ENCODE measurements around the gene GRM5. TPM values are rescaled to one million over a fixed set of nuclear protein-coding genes. Genes with fewer than 3 reads are reported as not detected.
"Not testable (repeated sequence)": the region's sequence is repeated elsewhere in the genome, so short reads cannot be mapped to it uniquely, and the experiment has no call there.

GRM5 gene
- total and polyA plus RNA-seq, 2 donors from 2014 or later, result 0.06 to 0.63 TPM

DNA sequence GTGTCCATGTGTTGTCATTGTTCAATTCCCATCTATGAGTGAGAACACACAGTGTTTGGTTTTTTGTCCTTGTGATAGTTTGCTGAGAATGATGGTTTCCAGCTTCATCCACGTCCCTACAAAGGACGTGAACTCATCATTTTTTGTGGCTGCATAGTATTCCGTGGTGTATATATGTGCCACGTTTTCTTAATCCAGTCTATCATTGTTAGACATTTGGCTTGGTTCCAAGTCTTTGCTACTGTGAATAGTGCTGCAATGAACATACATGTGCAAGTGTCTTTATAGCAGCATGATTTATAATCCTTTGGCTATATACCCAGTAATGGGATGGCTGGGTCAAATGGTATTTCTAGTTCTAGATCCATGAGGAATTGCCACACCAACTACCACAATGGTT, 607.7 kb downstream of the GRM5 start:
- H3K4me3 ChIP-seq (ENCODE audit: low read length in 3 of 3); DNase-seq; H3K9me3 ChIP-seq (ENCODE audit: control insufficient read depth in 2 of 3, insufficient read depth in 1 of 3, low read length in 3 of 3); H3K27me3 ChIP-seq (ENCODE audit: control insufficient read depth, insufficient read depth, low read length); intact Hi-C loops (cut with DNase I); H3K4me1 ChIP-seq (ENCODE audit: control insufficient read depth in 2 of 3, insufficient read depth in 2 of 3, low read depth in 1 of 3, low read length in 3 of 3); H3K27ac ChIP-seq (ENCODE audit: low read depth in 2 of 2, low read length in 2 of 2); FAIRE-seq; H3K36me3 ChIP-seq (ENCODE audit: control insufficient read depth in 2 of 3, insufficient read depth in 3 of 3, low read length in 3 of 3); H3K9ac ChIP-seq (ENCODE audit: low read length in 3 of 3): not testable (repeated sequence)

DNA sequence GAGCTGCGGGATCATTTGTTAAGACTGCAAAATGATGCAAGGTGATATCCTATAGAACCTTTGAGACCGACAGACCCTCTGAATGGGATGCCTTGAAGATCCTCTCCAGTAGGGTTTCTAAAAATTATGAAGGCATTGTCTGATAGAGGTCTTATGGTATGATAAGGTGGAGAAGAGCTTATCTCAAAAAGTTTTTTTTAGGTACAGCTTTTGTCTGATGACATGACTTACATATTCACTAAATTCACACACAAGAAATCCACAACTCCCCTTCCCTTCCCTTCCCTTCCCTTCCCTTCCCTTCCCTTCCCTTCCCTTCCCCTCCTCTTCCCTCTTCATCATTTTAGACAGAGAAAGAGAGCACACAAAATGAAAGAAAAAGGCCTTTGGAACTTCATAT, 609.8 kb downstream of the GRM5 start:
- no peaks in the 10 kb centered on the region for H3K27me3 ChIP-seq (ENCODE audit: control insufficient read depth, insufficient read depth, low read length)
- no peak for DNase-seq
- no peak overlapping the region for H3K4me3 ChIP-seq (ENCODE audit: low read length in 3 of 3)
- intact Hi-C loops (cut with DNase I), result no loop called here
- no peaks in the 10 kb centered on the region for H3K36me3 ChIP-seq (ENCODE audit: control insufficient read depth in 2 of 3, insufficient read depth in 3 of 3, low read length in 3 of 3)
- H3K4me1 ChIP-seq (ENCODE audit: control insufficient read depth in 2 of 3, insufficient read depth in 2 of 3, low read depth in 1 of 3, low read length in 3 of 3), result no peaks in the 10 kb centered on the region
- TF ChIP-seq, protein P1, sequence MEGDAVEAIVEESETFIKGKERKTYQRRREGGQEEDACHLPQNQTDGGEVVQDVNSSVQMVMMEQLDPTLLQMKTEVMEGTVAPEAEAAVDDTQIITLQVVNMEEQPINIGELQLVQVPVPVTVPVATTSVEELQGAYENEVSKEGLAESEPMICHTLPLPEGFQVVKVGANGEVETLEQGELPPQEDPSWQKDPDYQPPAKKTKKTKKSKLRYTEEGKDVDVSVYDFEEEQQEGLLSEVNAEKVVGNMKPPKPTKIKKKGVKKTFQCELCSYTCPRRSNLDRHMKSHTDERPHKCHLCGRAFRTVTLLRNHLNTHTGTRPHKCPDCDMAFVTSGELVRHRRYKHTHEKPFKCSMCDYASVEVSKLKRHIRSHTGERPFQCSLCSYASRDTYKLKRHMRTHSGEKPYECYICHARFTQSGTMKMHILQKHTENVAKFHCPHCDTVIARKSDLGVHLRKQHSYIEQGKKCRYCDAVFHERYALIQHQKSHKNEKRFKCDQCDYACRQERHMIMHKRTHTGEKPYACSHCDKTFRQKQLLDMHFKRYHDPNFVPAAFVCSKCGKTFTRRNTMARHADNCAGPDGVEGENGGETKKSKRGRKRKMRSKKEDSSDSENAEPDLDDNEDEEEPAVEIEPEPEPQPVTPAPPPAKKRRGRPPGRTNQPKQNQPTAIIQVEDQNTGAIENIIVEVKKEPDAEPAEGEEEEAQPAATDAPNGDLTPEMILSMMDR (IDR thresholded peaks at IDR 0.05; ENCODE audit: borderline replicate concordance, extremely low read depth, insufficient read depth), result no peak
- H3K9me3 ChIP-seq (ENCODE audit: control insufficient read depth in 2 of 3, insufficient read depth in 1 of 3, low read length in 3 of 3), result no peaks in the 10 kb centered on the region
- FAIRE-seq, result no peak
- H3K9ac ChIP-seq (ENCODE audit: low read length in 3 of 3), result no peak overlapping the region
- no peak overlapping the region for H3K27ac ChIP-seq (ENCODE audit: low read depth in 2 of 2, low read length in 2 of 2)

DNA sequence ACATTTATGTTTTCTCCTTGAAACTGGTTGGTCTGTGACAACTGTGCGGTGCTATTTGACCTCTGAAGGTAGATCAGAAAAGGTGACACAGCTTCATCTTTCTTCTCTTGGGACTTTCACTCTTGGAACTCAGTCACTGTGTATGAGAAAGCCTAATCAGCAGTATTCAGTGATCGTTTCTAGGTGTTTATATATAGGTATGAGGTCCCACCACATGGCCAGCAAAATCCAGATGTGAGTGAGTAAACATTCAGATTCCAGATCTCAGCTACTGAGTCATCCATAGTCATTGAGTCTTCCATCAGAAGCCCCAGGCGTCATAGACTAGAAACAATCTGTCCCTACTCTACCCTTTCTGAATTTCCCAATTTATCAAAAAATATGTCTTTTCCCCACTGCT, 610.9 kb downstream of the GRM5 start:
- H3K4me1 ChIP-seq (ENCODE audit: control insufficient read depth in 2 of 3, insufficient read depth in 2 of 3, low read depth in 1 of 3, low read length in 3 of 3), result no peaks in the 10 kb centered on the region
- no peaks in the 10 kb centered on the region for H3K9me3 ChIP-seq (ENCODE audit: control insufficient read depth in 2 of 3, insufficient read depth in 1 of 3, low read length in 3 of 3)
- no peaks in the 10 kb centered on the region for H3K36me3 ChIP-seq (ENCODE audit: control insufficient read depth in 2 of 3, insufficient read depth in 3 of 3, low read length in 3 of 3)
- TF ChIP-seq, protein P1 (IDR thresholded peaks at IDR 0.05; ENCODE audit: borderline replicate concordance, extremely low read depth, insufficient read depth), result no peak
- DNase-seq (no peak), FAIRE-seq (no peak)
- intact Hi-C loops (cut with DNase I), result no loop called here
- no peak overlapping the region for H3K9ac ChIP-seq (ENCODE audit: low read length in 3 of 3)
- no peak overlapping the region for H3K4me3 ChIP-seq (ENCODE audit: low read length in 3 of 3)
- no peaks in the 10 kb centered on the region for H3K27me3 ChIP-seq (ENCODE audit: control insufficient read depth, insufficient read depth, low read length)
- H3K27ac ChIP-seq (ENCODE audit: low read depth in 2 of 2, low read length in 2 of 2), result no peak overlapping the region

Other genes with a start within 250 kb of the GRM5 start
- gene TYR, start 111.9 kb upstream of the GRM5 start, total RNA-seq, result not detected
- gene TYR, start 111.9 kb upstream of the GRM5 start, polyA plus RNA-seq (ENCODE audit: insufficient read depth, low read depth, low replicate concordance), result not detected

Measured in kidney (tissue), 14 donors.